Measurements from ENCODE around the gene ISCU.

GRCh38 chr12:108578264-108578663 lies 15.9 kb downstream of the ISCU start:
- TF ChIP-seq POLR2A (IDR thresholded peaks at IDR 0.05; ENCODE audit: low read length) (no peak), GATA1 (IDR thresholded peaks at IDR 0.05; ENCODE audit: low read depth, low read length) (no peak)

All from erythroblast (primary cell).